Activated T-cell treated with anti-CD3 and anti-CD28 coated beads for 48 hours (primary cell): Measurements from ENCODE around the gene TRPV3.
"Not testable (repeated sequence)": the region's sequence is repeated elsewhere in the genome, so short reads cannot be mapped to it uniquely, and the experiment has no call there.

Source experiments
- DNase-seq: peaks from one replicate; pipeline ENCODE4 v3.0.0-alpha.2; 2020; ENCODE audit warnings: low read depth

Gene TRPV3

DNA sequence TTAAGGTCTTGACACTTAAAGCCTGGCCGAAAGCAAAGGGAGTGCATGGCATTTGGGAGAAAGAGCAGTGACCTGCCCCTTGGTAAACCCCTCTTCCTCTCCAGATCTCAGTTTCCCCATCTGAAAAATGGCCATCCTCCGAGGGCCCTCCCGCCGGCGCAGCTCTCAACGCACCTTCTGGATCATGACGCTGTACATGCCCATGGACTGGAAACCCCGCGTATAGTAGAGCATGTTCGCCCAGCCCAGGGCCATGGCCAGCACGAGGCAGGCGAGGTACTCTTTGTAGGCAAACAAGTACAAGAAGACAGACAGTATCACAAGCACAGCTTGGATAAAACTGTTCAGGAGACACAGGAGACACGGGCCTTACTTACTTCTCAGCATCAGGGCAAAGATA is 33.6 kb downstream of the TRPV3 start:
- no peak for DNase-seq

DNA sequence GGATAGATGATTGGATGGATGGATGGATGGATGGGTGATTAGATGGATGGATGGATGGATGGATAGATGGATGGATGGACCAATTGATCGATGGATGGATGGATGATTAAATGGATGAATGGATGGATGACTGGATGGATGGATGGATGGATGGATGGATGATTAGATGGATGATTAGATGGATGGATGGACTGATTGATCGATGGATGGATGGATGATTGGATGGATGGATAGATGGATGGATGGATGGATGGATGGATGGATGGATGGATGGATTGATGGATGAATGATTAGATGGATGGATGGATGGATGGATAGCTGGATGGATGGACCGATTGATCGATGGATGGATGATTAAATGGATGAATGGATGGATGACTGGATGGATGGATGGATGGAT is 38.1 kb downstream of the TRPV3 start:
- not testable (repeated sequence) for DNase-seq

DNA sequence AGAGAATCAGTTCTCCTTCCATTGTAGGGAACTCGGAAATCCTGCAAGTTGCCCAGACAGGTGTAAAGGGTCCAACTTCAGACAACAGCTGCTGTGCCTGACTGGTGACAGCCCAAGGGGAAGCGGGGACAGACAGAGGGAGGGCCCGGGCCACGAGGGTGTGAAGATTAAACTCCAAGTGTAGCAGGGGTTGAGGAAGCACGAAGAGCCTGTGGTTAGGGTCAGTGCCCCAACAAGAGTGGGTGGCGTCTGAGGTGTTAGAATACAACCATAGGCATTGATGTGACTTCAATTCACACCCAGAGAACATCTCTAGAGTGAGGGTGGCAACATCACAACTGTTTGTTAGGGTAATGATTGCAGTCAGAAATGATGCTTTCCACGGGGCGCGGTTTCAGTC is 42.7 kb downstream of the TRPV3 start:
- no peak for DNase-seq

DNA sequence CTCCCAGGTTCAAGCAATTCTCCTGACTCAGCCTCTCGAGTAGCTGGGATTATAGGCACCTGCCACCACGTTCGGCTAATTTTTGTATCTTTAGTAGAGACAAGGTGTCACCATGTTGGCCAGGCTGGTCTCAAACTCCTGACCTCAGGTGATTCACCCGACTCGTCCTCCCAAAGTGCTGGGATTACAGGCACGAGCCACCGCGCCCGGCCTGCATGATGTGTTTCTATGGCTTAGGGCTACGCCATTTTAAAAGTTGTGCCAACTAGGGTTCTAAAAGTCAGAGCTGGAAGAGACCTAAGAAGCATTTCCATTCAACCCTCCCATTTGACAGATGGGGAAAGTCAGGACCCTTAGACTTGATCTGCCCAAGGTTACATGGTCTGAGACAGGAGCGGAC is 43.4 kb downstream of the TRPV3 start:
- not testable (repeated sequence) for DNase-seq

DNA sequence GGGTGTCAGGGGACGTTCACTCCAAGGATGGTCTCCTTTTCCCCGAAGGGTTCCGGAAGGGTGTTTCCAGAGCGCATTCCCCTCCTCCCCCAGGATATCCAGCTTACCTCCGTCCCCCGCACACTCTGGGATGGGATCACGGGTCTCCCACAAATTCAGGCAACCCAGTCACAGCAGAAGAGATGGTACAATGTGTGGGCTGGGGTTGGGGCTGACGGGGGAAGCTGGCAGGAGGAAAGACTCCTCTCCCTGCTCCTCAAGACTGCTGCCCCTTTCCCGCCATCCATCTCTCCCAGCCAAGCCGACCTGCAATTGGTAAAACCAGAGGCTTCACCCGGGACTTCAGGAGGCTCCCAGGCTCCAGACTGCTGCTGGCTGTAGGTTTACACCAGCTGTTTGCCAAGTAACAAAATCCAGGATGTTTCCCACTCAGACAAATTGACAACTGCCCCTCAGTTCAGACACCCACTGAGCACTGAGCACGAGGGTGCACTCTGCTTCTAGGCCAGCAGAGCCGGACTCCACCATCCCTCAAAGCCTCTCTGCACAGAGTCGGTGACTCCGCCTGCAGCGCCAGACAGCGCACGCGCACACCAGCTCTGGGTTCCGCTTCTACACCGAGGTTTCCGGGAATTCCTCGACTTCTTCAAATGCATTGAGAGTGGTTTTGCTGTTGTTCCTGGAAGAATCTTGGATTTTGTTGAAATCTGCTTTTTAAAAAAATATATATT is 44.1 kb downstream of the TRPV3 start:
- DNase-seq, result no peak

DNA sequence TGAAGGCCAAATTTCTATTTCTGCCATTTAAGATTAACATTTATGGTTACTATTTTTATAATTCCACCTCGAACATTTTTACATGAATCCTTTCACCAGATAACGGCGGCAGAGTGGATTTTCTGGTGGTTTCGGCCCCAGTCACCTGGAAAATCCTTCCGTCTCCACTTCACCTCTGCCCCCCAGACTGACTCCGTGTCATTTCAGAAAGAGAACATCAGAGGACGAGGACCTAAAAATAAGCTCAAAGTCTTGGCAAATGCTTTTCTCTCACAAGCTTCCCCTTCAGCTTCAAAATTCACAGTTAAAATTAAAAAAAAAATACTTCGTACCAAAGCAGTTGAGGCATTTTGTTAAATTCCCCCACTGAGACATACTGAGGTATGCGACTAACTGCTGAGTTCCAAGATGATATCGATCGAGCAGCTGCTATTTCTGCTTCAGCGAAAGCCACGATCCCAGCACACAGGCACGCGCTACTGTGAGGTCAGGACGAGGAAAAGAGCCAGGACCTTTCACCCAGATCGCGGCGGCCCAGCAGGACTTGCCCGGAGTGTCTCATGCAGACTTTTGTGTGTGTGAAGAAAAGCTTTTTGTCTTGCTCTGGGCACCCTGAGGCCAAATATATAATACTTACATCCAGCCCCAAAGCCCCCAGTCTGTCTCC is 45.0 kb downstream of the TRPV3 start:
- DNase-seq, result no peak

DNA sequence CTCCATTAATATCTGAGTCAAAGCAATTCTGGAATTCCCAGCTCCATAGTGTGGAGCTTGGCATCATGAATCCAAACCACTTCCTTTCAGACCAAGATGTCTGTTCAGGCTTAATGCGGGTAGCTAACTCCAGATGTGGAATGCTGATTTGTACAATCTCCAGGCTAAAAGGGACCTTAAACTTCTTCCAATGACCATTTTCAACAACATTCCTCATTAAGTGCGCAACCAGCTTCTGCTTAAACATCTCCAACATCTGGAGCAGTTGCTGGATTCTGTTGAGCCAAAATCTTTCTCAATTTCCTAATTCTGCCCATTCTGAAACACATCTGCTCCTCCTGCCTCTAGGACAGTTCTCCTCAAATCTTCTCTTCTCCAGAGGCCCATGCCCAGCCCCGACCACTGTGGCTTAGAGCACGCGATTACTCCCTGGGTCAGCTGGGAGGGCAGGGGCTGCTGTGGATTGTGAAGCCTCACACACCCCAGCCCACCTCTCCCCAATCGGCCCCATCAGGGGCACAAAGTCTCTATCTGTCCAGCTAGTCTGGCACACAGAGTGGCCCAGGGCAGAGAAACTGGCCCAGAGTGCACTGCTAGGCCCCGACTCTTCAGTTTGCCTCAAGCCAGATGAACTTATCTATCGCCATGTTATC is 45.6 kb downstream of the TRPV3 start:
- DNase-seq, result no peak

DNA sequence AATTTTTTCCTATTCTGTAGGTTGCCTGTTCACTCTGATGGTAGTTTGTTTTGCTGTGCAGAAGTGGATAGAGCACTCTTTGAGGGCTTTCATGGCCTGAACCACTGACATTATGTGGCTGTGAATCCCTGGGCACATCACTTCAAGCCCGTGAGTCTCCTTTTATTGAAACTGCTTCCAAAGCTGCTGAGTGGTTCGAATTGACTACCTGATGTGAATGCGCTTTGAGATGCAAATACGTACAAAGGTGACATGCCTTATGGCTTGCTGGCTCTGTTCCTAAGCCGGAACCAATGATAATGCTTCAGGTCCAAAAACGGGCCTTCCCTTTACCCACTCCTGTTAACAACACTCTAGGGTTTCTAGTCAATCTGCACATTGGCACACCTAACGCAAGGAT is 47.5 kb downstream of the TRPV3 start:
- DNase-seq, result no peak

DNA sequence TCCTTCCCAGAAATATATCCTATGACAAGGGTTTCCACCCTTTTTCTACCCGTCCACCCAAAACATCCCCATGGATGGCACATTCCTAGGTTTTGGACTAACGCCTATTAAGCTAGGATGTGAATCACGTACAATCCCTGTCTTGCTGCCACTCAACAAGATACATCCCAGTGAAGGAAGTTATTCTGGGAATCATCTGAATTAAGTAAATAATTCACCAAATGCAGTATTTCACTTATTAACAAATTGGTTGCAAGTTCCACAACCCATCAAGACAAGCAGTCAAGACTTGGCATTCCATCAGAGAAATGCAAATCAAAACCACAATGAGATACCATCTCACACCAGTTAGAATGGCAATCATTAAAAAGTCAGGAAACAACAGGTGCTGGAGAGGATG is 49.7 kb downstream of the TRPV3 start:
- DNase-seq, result no peak

DNA sequence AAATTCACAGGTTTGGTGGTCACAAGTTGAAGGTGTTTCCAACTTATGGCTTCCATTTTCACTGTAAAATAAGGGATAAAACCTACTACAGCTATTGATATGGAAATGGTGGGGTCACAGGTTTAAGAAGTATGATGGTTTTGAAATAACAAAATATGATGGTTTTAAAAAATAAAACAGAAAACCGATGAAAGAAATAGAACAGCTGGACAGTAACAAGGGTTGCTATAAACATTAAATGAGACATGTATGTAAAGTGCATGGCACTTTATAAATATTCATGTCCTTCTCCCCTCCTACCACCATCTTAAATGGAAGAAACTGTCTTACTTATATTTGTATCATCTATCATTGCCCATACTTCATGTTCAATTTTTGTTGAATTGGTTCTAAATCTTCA is 50.5 kb downstream of the TRPV3 start:
- no peak for DNase-seq

DNA sequence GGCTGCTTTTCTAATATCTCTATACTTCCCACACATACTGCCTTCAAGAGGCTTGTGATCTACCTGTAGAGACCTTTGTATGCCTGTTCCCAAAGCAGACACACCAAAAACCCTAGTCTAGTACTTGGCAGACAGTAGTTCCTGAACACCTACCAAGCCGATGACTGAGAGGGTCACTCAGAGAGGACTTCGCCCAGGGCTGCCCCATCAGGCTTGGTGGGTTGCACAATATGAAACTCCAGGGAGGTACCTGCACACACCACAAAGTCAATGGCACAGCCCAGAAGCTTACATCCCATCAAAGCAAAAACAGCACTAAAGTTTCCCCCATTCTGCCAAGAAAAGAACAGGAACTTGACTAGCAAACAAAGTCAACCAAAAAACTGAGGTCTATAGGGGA is 51.6 kb downstream of the TRPV3 start:
- no peak for DNase-seq

DNA sequence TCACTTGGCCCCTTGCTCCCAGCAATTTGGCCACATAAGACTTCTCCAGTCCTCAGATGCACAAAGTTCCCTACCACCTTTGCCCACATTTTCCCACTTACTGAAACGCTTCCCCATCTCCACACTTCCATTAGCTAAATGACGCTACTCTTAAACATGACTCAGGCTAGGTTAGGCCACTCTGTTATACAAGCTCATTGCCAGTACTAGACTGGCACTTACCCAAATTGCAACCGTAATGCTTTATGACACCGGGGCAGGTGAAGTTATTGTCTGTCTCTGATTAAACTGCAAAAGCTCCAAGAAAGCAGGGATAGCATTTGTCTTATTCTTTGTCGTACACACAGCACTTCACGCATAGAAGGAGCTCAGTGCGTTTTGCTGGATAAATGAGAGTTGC is 52.6 kb downstream of the TRPV3 start:
- DNase-seq, result no peak

DNA sequence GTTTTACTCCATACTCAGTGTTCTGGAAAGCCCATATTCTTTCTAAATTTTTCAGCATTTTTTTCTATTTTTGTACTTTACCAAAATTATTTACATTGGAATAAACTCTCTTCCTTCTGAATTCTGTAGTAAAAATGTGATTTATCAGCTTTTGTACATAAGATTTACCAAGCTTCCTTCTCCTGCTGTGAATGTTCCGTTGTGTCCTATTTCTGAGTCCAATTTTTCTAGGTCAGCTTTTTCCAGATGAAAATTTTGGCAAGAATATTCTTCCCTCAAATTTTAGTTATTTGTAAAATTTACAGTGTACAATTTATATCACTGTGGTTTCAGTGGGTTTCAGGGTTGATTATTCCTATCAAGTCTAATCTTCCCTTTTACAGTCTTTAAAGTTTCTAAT is 54.3 kb downstream of the TRPV3 start:
- no peak for DNase-seq

DNA sequence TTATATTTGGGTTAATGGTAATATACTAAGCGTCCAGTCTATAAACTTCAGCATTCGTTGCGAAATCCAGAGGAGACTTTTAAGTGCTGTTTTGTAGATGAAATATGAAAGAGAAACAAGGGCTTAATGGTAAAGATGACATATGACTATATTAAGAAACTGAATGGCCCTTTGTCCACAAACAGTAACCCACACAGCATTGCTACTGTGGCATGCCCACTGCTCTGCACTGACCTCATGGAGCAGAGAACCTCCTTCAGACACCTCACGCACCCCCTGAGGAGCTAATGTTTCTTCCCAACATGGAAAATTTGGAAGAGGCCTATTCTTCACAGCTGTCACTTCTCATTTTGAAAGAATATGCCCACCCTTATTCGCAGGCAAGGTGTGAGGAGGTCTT is 55.1 kb downstream of the TRPV3 start:
- no peak for DNase-seq

DNA sequence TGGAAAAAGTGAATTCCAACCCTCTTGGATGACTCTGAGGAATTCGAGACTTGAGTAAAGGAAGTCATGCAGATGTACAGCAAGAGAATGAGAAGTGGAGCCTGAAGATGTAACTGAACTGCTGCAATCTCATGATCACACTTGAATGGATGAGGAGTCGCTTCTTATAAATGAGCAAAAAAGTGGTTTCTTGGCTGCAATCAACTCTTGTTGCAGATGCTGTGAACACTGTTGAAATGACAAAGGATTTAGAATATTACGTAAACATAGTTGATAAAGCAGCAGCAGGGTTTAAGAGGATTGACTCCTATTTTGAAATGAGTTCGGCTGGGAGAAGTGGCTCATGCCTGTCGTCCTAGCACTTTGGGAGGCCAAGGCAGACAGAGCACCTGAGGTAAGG is 56.3 kb downstream of the TRPV3 start:
- DNase-seq, result no peak

DNA sequence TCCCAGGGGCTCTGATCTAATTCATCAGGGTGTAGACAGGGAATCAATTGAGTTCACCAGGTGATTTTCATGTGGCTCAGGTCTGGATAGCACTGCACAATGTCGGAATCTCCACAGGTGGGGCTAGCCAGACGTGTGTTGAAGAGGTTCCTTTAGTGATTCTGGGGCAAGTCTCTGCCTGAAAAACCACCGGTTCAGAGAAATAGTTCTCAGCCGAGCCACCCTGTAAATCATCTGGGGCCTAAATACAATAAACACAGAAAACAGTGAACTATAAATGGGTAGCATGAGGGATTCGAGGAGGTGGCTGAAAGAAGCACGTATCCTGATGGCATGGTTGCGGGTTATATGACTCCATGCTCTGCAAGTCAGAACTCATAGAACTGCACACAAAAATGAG is 60.5 kb downstream of the TRPV3 start:
- no peak for DNase-seq

DNA sequence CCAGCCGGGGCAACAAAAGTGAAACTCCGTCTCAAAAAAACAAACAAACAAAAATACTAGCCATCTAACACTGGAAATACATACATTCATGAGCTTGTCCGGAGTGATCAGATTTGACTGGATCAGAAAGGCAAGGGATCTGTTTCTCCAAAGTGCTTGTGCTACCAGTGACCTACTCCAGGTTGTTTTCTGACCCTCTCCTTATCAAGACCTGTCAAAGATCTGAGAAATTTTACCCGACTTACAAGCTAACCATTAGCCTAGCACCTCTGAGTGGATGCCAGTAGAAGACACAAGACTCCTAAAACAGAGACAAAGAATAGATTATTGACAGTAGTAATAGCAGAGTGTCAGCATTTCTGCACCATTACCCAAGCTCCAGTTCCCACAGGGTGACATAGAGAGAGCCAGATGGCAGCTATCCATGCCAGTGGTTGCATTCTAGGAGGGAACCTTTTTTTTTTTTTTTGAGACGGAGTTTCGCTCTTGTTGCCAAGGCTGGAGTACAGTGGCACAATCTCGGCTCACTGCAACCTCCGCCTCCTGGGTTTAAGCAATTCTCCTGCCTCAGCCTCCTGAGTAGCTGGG is 72.0 kb downstream of the TRPV3 start:
- DNase-seq, result no peak

DNA sequence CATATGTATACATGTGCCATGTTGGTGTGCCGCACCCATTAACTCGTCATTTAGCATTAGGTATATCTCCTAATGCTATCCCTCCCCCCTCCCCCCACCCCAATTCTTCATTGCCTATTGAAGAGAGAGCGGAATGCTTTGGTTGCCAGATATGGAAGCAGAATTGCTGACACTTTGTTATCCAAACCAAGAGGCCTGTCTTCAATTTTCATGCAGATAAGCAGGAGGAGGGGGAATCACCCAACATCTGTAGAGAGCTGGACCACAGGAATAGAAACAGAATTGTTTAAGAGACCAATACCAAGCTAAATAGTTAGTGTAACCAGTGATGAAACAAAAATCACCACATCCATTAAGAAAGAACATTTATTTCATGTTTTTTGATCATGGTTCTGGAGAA is 74.8 kb downstream of the TRPV3 start:
- DNase-seq, result no peak

DNA sequence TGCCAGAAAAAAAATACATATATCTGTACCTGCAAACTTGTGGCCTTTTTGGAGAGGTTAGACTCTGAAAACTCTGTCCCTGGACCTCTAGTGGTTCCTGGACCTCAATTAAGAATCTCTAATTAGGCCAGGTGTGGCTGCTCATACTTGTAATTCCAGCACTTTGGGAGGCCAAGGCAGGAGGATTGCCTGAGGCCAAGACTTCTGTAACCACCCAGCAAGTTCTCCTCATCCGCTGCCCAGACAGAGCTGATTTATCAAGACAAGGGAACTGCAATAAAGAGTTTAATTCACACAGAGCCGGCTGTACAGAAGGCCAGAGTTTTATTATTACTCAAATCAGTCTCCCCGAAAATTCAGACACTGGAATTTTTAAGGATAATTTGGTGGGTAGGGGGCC is 77.6 kb downstream of the TRPV3 start:
- no peak for DNase-seq

DNA sequence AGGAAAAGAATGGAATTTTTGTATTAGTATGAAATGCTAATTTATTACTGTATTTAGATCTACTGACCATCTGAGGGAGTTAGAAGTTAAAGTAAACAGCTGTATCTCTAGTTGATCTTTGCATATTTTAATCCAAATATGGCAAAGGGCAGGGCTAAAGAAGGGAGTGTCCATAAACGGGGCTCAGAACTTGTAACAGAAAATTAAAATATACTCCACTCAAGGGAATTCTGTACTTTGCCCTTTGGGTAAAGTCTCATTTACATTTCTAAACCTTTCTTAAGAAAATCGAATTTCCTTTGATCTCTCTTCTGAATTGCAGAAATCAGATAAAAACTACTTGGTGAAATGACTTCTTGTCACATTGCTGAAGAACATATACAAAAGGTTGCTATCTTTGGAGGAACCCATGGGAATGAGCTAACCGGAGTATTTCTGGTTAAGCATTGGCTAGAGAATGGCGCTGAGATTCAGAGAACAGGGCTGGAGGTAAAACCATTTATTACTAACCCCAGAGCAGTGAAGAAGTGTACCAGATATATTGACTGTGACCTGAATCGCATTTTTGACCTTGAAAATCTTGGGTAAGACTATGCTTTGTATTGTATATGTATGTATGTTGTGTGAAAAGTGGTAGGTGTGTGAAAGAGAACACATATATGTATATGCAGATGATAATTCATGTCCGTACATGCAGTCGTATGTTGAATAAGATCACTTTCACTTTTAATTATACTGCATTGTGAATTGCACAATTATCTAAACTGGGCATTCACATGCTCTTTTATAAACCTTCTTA is 81.6 kb downstream of the TRPV3 start, which contains the start of gene ASPA:
Gene ASPA (plus strand): TSS at position 186 of the 799 bp plus-strand sequence. CDS start 163 bp downstream, at position 349.
- DNase-seq, result no peak

DNA sequence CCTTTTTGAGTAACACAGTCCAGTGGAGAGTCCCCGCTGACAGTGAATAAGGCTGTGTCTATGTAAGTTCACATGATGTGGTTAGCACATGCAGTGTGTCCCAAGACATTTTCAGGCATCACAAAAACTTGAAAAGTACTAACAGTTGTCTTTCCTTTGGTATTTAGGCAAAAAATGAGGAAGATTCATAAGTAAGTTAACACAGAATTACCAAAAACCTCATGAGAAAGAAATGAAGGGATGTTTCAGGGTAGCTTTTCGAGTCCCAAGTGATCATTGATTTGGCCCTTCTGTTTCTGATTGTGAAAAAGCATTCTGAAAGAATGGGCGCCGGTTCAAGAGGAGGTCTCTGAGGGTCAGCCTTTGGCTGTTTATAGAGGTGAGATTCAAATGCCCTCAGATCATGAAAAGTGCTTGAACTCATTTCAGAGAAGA is 82.3 kb downstream of the TRPV3 start:
- no peak for DNase-seq

DNA sequence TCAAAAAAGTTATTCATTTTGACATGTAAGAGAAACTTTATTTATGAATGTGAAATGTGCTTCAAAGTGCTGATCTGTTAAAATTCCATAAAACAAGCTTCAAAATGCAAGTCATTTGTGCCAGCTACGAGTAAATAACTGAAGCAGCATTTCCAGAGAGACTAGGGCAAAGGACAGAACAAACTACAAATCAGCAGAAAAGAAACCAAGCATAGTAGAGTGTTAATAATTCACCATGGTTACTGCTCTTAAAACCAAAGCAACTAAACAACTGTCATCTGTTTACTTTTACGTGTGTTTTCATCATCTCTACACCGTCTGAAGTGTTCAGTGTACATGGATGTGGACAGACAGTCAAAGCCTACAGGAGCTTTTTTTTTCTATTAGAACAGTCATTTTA is 83.4 kb downstream of the TRPV3 start:
- DNase-seq, result no peak
